Ovary (tissue), 3 donors: Measurements from ENCODE around the gene ESRRG.

Experiments
- CTCF ChIP-seq, 3 donors: fragments of 450-650 bp in 2 of 3; fragments of 200-600 bp in 1 of 3; IDR thresholded peaks; one replicate each; pipeline versions ENCODE4 v1.5.1 to v1.8.0; 2016 to 2022; ENCODE audit warnings: antibody characterized with exemption in 3 of 3, mild to moderate bottlenecking in 1 of 3
- POLR2A ChIP-seq: fragments of 450-650 bp; IDR thresholded peaks from one replicate; pipeline ENCODE4 v1.6.1; 2017; ENCODE audit warnings: antibody characterized with exemption, mild to moderate bottlenecking, moderate library complexity
- donor health status: DM: no; HTN: no; CAD: no.

GRCh38 chr1:216563087-216563486, 160.1 kb downstream of the ESRRG start:
- TF ChIP-seq CTCF (IDR thresholded peaks at IDR 0.05) = no peak
- TF ChIP-seq POLR2A = no peak
